ENCODE data around the gene DRGX. TPM values are rescaled to one million over a fixed set of nuclear protein-coding genes. Genes with fewer than 3 reads are reported as not detected.

Gene DRGX
- total and polyA plus RNA-seq, 7 donors = 0.04 TPM; not detected in 6

DNA sequence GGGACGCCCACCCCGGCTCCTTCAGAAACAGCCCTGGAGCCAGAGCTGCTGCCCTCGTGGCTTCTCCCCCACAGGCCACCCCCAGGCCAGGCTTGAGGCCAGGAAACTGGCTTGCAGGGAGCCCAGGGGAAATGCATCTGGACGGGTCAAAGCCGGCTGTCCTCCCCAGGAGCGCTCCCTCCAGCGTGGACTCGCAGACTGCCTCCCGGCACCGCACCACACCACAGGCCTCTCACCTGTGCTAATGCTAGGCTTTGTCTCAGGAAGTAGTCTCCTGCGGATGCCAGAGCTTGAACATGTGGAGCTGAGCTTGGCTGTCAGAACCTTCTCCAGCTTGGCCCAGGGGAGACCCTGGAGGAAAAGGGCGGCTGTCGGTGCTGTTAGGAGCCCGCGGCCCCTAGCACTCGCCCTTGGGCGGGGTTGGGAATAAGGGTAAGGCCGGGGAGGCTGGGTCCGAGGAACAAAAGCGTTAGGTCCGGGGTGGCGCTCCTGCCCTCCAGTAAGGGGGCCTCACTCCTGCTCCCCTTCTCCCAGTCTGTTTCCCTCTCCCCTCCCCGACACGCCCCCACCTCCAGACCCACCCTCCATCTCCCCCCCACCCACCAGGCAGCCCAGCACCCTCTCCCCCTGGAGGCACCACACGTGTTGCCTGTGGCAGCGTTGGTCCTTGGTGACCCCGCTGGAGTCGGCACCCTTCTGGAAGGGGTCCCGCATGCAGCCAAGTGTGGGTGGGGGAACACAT lies 21.6 kb upstream of the DRGX start:
- no peak overlapping the region for H3K27ac ChIP-seq
- H3K9me3 ChIP-seq = no peaks in the 10 kb centered on the region
- no peaks in the 10 kb centered on the region for H3K36me3 ChIP-seq (ENCODE audit: insufficient read depth in 1 of 2, low read depth in 1 of 2)
- intact Hi-C loops (cut with DNase I) = no loop called here
- no peaks in the 10 kb centered on the region for H3K4me1 ChIP-seq
- H3K4me3 ChIP-seq = no peak overlapping the region
- 74 to 80% (median 77%) methylated on average over 28 to 29 of the region's 29 CpGs for WGBS, 3 donors
- ATAC-seq = no peak
- DNase-seq = no peak
- H3K27me3 ChIP-seq (ENCODE audit: insufficient read depth in 3 of 3, low read length in 2 of 3) = peaks cover 0 to 3% (median 0%) of the 10 kb centered on the region in 3 donors
- TF ChIP-seq, protein P1, sequence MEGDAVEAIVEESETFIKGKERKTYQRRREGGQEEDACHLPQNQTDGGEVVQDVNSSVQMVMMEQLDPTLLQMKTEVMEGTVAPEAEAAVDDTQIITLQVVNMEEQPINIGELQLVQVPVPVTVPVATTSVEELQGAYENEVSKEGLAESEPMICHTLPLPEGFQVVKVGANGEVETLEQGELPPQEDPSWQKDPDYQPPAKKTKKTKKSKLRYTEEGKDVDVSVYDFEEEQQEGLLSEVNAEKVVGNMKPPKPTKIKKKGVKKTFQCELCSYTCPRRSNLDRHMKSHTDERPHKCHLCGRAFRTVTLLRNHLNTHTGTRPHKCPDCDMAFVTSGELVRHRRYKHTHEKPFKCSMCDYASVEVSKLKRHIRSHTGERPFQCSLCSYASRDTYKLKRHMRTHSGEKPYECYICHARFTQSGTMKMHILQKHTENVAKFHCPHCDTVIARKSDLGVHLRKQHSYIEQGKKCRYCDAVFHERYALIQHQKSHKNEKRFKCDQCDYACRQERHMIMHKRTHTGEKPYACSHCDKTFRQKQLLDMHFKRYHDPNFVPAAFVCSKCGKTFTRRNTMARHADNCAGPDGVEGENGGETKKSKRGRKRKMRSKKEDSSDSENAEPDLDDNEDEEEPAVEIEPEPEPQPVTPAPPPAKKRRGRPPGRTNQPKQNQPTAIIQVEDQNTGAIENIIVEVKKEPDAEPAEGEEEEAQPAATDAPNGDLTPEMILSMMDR (IDR thresholded peaks at IDR 0.05) = no peak

DNA sequence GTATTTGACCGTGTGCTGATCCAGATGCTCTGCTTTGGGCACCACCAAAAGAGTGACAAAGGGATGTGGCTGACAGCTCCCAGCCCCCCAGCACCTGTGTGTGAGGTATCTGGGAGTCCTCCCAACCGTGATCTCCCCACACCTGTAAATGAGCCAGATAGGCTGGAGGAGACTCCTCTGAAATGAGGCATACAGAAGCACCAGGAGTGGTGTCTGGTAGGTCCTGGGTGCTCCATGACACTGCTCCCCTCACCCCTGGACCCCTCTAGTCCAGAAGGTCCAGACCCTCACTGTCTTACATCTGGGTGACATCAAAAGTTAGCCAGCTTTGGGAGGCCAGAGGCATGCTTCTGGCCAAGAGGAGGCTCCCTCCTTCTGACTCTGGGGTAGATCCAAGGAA lies 20.0 kb upstream of the DRGX start:
- H3K27ac ChIP-seq = no peak overlapping the region
- no peaks in the 10 kb centered on the region for H3K9me3 ChIP-seq
- 64 to 74% (median 74%) methylated on average over 2 of the region's 2 CpGs for WGBS, 3 donors
- no peak for ATAC-seq
- H3K4me3 ChIP-seq = no peak overlapping the region
- no peaks in the 10 kb centered on the region for H3K4me1 ChIP-seq
- H3K36me3 ChIP-seq (ENCODE audit: insufficient read depth in 1 of 2, low read depth in 1 of 2) = no peaks in the 10 kb centered on the region
- no peak for DNase-seq
- TF ChIP-seq, protein P1 (IDR thresholded peaks at IDR 0.05) = no peak
- intact Hi-C loops (cut with DNase I) = no loop called here
- H3K27me3 ChIP-seq (ENCODE audit: insufficient read depth in 3 of 3, low read length in 2 of 3) = peaks cover 0 to 3% (median 0%) of the 10 kb centered on the region in 3 donors

DNA sequence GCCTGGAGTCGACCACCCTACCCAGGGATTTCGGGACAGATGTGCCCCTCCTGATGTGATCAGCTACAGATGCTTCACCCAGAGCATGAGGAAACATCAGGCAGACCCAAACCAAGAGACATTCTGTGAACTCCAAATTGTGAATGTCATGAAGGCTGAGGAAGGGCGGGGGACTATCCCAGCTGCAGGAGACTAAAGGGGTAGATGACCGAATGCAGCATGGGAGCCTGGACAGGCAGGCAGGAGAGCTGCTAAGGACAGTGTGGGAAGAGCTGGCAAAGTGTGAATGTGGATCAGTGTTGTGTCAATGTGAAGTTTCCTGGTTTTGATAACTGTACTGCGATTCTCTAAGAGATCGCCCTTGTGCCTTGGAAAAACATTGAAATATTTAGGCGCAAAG lies 19.2 kb upstream of the DRGX start:
- Histone ChIP-seq H3K27ac (no peak overlapping the region), H3K4me3 (no peak overlapping the region), H3K36me3 (ENCODE audit: insufficient read depth in 1 of 2, low read depth in 1 of 2) (no peaks in the 10 kb centered on the region), H3K9me3 (no peaks in the 10 kb centered on the region), H3K27me3 (ENCODE audit: insufficient read depth in 3 of 3, low read length in 2 of 3) (peaks cover 0 to 3% (median 0%) of the 10 kb centered on the region in 3 donors), H3K4me1 (no peaks in the 10 kb centered on the region)
- TF ChIP-seq, protein P1 (IDR thresholded peaks at IDR 0.05) = no peak
- no peak for ATAC-seq
- intact Hi-C loops (cut with DNase I) = no loop called here
- 77 to 84% (median 80%) methylated on average over 7 of the region's 7 CpGs for WGBS, 3 donors
- no peak for DNase-seq

DNA sequence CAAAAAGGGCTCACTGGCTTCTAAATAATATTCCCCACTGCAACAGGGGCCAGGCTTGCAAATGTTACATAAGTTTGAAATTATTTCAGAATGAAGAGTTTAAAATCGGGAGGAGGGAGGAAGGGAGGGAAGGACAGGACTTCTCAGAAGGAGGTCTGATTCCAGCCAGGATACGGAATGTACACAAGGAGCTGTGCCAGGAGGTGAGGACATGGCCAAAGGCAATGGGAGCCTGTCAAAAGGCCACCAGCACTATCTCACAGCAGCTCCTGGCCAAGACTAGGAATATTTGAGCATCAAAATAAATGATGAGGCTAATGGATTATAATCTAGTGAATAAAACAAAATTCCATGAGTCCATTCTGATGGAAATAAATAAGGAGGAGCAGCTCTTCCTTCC lies 18.6 kb upstream of the DRGX start:
- WGBS, 3 donors = 27 to 55% (median 50%) methylated on average over 2 of the region's 2 CpGs
- intact Hi-C loops (cut with DNase I) = no loop called here
- Histone ChIP-seq H3K4me3 (no peak overlapping the region), H3K27me3 (ENCODE audit: insufficient read depth in 3 of 3, low read length in 2 of 3) (peaks cover 0 to 3% (median 0%) of the 10 kb centered on the region in 3 donors), H3K4me1 (no peaks in the 10 kb centered on the region), H3K9me3 (no peaks in the 10 kb centered on the region), H3K27ac (no peak overlapping the region), H3K36me3 (ENCODE audit: insufficient read depth in 1 of 2, low read depth in 1 of 2) (no peaks in the 10 kb centered on the region)
- TF ChIP-seq, protein P1 (IDR thresholded peaks at IDR 0.05) = no peak
- no peak for DNase-seq
- ATAC-seq = no peak

- Histone ChIP-seq H3K4me3 (no peak overlapping the region), H3K4me1 (no peaks in the 10 kb centered on the region), H3K9me3 (no peaks in the 10 kb centered on the region), H3K36me3 (ENCODE audit: insufficient read depth in 1 of 2, low read depth in 1 of 2) (no peaks in the 10 kb centered on the region), H3K27ac (no peak overlapping the region), H3K27me3 (ENCODE audit: insufficient read depth in 3 of 3, low read length in 2 of 3) (peaks cover 0 to 3% (median 0%) of the 10 kb centered on the region in 3 donors)
- ATAC-seq = no peak
- no peak for DNase-seq
- TF ChIP-seq, protein P1 (IDR thresholded peaks at IDR 0.05) = no peak
- 91 to 92% (median 91%) methylated on average over 4 of the region's 4 CpGs for WGBS, 3 donors
- intact Hi-C loops (cut with DNase I) = no loop called here
Measured at GRCh38 chr10:49412571-49412970, 16.7 kb upstream of the DRGX start.

Data from psoas muscle (tissue), 8 donors.